Choroid plexus epithelial cell (primary cell): ENCODE results near the gene SSNA1.

Experiments used
- DNase-seq: peaks from one replicate; pipeline ENCODE4 v3.0.0-alpha.2; 2010; ENCODE audit warnings: low read depth
- H3K4me3 ChIP-seq: 2 replicates; pipeline ENCODE4 v1.5.1; 2011; ENCODE audit warnings: low read depth, mild to moderate bottlenecking, control low read depth, low read length, moderate library complexity
- TF ChIP-seq, protein P1 (sequence below): conservative IDR thresholded peaks from 2 replicates; pipeline ENCODE4 v1.5.1; 2011; ENCODE audit warnings: low read depth, mild to moderate bottlenecking, control low read depth, inconsistent platforms, low read length, moderate library complexity

The SSNA1 gene

DNA sequence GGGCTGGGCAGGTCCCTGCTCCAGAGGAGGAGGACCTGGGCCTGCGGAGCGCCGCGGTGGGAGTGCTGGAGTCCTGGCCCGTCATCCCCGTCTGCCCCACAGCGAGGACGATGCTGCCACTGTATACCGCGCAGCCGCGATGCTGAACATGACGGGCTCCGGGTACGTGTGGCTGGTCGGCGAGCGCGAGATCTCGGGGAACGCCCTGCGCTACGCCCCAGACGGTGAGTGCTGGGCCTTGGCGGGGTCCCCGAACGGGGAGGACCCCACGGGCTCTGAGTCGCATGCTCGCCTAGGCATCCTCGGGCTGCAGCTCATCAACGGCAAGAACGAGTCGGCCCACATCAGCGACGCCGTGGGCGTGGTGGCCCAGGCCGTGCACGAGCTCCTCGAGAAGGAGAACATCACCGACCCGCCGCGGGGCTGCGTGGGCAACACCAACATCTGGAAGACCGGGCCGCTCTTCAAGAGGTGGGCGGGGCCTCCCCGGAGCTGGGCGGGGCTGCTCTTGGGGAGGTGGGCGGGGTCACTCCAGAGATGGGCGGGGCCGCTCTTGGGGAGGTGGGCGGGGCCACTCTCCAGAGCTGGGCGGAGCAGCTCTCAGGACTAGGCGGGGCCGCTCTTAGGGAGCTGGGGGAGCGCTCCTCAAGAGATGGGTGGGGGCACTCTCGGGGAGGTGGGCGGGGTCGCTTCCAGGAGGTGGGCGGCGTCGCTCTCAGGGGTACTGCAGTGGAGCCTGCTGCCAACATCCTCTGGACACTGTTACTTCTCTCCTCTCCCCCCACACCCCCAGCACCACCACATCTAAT lies 31.7 kb upstream of the SSNA1 start:
- H3K4me3 ChIP-seq = peak overlapping the region; percentile 43
- peak; percentile 51 for DNase-seq
- TF ChIP-seq, protein P1, sequence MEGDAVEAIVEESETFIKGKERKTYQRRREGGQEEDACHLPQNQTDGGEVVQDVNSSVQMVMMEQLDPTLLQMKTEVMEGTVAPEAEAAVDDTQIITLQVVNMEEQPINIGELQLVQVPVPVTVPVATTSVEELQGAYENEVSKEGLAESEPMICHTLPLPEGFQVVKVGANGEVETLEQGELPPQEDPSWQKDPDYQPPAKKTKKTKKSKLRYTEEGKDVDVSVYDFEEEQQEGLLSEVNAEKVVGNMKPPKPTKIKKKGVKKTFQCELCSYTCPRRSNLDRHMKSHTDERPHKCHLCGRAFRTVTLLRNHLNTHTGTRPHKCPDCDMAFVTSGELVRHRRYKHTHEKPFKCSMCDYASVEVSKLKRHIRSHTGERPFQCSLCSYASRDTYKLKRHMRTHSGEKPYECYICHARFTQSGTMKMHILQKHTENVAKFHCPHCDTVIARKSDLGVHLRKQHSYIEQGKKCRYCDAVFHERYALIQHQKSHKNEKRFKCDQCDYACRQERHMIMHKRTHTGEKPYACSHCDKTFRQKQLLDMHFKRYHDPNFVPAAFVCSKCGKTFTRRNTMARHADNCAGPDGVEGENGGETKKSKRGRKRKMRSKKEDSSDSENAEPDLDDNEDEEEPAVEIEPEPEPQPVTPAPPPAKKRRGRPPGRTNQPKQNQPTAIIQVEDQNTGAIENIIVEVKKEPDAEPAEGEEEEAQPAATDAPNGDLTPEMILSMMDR = no peak

DNA sequence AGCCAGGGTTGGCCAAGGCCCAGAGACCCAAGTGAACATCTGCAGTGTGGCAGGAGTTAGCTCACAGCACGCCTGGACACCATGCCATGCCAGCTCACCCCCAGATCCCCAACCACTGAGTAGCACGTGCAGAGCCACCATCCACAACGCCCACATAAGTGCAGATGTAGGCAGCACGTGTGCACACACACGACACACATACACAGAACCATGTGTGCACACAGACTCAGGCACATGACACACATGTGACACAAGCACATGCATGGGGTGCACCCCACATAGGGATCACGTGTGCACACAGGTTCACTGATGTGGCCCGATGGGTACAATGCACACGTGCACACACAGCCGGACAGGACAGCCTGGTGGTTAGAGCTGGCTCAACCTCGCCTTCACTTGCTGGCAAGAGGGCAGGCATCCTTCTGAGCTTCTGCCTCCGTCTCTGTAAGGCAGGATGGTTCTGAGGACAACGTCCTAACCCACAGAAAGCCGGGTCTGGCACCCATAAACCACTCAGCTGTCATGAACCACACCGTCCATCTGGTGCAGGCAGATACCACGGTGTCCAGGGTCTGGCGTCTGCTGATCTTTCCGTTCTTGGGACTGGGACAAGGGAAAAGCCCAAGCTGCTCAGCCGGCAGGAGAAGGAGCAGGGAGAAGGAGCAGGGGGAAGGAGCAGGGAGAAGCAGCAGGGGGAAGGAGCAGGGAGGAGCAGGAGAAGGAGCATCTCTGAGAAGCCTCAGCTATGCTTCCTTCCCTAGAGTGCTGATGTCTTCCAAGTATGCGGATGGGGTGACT lies 30.7 kb upstream of the SSNA1 start:
- H3K4me3 ChIP-seq = no peak overlapping the region
- no peak for DNase-seq
- TF ChIP-seq, protein P1 = no peak

DNA sequence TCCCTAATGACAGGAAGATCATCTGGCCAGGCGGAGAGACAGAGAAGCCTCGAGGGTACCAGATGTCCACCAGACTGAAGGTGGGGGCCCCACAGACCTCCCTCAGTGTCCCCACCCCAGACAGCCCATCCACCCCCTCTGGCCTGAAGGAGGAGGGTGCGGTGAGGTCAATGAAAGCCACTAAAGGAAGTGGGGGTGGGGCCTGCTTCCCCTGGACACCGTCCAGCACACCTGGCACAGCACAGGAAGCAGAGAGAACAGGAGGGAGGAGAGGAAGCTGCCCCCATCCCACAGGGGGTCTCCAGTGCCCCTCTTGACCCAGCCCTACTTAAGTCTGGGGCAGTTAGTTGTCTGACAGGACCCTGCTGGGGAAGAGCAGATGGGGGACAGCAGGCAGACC lies 29.9 kb upstream of the SSNA1 start:
- TF ChIP-seq, protein P1 = no peak
- no peak overlapping the region for H3K4me3 ChIP-seq
- no peak for DNase-seq

DNA sequence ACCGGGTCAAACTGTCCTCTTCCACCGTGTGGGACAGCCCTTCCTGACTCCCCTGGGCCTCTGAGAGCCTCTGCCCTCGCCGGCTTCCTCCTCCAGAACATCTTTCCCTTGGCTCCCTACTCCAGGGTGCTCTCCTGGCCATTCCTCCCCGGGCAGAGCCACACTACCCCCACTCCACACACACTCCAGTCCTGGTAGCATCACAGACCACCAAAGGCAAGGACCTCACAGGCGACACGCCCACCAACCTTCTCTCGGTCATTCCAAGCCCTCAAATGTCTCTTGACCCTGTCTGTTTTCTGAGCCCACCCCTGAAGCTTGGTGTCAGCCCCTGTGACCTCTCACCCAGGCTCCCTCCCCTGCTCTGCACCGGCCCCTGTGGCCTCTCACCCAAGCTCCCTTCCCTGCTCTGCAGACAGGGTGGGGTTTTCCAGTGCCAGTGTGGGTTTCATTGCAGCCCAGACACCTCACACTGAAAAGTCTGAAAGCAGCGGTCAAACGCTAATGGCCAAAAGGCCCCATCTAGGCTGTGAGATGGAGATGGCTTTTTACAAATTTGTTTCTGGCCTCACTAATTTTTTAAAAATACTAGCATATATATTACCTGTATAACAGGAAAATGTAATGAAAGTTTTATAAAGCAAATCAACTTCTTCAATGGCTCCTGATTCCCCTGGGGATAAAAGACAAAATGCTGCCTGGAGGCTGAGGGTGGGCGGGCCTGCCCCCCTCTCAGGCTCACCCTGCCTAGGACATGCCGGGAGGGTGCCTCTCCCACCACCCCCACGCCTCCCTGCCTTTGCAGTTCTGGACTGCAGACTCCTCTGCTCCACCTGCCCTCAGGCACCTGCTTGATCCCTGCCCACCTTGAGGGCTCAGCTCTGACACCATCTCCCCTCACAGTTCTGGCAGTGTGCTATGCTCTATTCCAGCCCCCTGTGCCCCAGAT lies 29.1 kb upstream of the SSNA1 start:
- TF ChIP-seq, protein P1 = no peak
- H3K4me3 ChIP-seq = no peak overlapping the region
- DNase-seq = no peak

DNA sequence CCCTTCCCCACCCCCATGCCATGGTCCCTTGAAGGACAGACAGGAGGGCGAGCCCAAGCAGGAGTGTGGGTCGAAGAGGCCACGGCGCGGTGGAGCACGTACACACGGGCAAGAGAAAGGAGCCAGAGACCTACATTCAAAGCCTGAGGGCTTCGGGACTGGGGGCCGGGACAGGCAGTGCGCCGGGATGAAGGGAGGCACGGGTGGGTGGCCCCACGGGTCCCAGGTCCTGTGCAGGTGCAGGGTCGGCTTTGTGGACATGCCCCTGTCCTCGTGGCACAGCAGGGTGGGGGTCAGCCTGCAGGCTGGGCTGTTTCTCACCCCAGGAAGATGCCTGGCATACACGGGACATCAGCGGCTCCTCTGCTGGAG lies 28.4 kb upstream of the SSNA1 start:
- no peak for DNase-seq
- H3K4me3 ChIP-seq = no peak overlapping the region
- TF ChIP-seq, protein P1 = no peak

DNA sequence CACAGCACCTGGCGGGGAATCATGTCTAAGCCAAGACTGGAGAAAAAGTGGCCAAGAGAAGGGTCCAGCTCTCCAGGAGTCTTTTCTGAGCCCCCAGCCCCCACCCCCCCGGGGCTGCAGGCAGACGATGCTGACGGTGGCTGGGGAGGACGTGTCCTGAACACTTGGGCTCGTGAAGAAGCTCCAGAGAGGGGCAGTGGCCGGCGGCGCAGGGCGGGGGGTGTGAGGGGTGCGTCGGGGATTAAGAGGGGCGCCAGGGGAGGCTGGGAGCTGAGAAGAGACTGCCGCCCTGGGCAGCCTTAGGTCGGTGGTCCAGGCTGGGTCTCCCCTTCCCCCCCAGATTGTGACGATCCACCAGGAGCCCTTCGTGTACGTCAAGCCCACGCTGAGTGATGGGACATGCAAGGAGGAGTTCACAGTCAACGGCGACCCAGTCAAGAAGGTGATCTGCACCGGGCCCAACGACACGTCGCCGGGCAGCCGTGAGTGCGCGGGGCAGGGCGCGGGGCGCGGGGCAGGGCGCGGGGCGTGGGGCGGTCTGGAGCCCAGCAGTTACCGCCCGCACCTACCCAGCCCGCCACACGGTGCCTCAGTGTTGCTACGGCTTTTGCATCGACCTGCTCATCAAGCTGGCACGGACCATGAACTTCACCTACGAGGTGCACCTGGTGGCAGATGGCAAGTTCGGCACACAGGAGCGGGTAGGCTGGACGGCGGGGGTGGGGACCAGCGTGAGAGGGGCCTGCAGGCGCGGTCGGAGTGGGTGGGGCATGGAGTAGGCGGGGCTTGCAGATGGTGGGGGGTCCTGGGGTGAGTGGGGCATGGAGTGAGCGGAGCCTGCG lies 27.5 kb upstream of the SSNA1 start:
- TF ChIP-seq, protein P1 = no peak
- no peak for DNase-seq
- no peak overlapping the region for H3K4me3 ChIP-seq
